GM12878 (cell line): ENCODE measurements around the gene DCLRE1C. TPM values are rescaled to one million over a fixed set of nuclear protein-coding genes. Genes with fewer than 3 reads are reported as not detected.

ENCODE experiments used
- ATAC-seq: fragments of 200-7000 bp; cut with Tn5 transposase; 3 replicates; pipeline ENCODE4 v1.9.1; 2020; ENCODE audit warnings: mild to moderate bottlenecking, moderate library complexity
- BruUV-seq: library from RNA; stranded (reverse); fragments of 400-500 nt; replicated peaks from 2 replicates; lab custom pipeline; 2021; lab: Mats Ljungman, UMichigan
- CTCF ChIA-PET: fragments of 300-600 bp; sonication (Branson Sonifier 250); formaldehyde crosslinking; extraction: SDS; loops from one replicate; lab custom pipeline; 2021; ENCODE audit warnings: inconsistent platforms; lab: Yijun Ruan, JAX
- POLR2A ChIA-PET: fragments of 350-600 bp; formaldehyde crosslinking; extraction: SDS; loops from one replicate; lab custom pipeline; 2021; ENCODE audit warnings: inconsistent platforms; lab: Charles Lee
- RAD21 ChIA-PET: fragments of 300-600 bp; sonication (Branson Sonifier 250); formaldehyde crosslinking; loops from one replicate; lab custom pipeline; 2023; ENCODE audit warnings: antibody characterized with exemption; ENCODE audit not compliant: unreplicated experiment; lab: Charles Lee
- SMC1A ChIA-PET: fragments of 300-600 bp; sonication (Branson Sonifier 250); formaldehyde crosslinking; loops from one replicate; lab custom pipeline; 2023; ENCODE audit not compliant: unreplicated experiment, uncharacterized antibody; lab: Charles Lee
- DNase-seq: peaks from one replicate; pipeline ENCODE4 v3.0.0-alpha.2; 2011; ENCODE audit warnings: low read depth, low spot score
- FAIRE-seq: peaks from 3 replicates; lab custom pipeline; 2011; peaks lifted over from hg19 to GRCh38; lab: Jason Lieb, UNC
- H2AFZ ChIP-seq: 2 replicates; pipeline ENCODE4 v1.6.0; 2011; ENCODE audit warnings: low read depth, low read length, control low read depth; ENCODE audit not compliant: control insufficient read depth
- H3K27ac ChIP-seq: 2 replicates; pipeline ENCODE4 v1.5.1; 2011; ENCODE audit warnings: control low read depth; ENCODE audit not compliant: control insufficient read depth, insufficient read depth
- H3K27me3 ChIP-seq, 2 experiments: replicated peaks in 1 of 2; 2 replicates each; pipeline versions ENCODE4 v1.6.0 to v1.6.1; 2011; ENCODE audit warnings: low read length in 1 of 2; ENCODE audit not compliant: control insufficient read depth in 2 of 2, insufficient read depth in 2 of 2
- H3K36me3 ChIP-seq, 2 experiments: 2 replicates each; pipeline ENCODE4 v1.5.1; 2011; ENCODE audit warnings: low read length in 1 of 2; ENCODE audit not compliant: control insufficient read depth in 2 of 2, insufficient read depth in 2 of 2
- H3K4me1 ChIP-seq: 2 replicates; pipeline ENCODE4 v1.6.1; 2011; ENCODE audit warnings: mild to moderate bottlenecking, low read length, moderate library complexity, mixed read lengths; ENCODE audit not compliant: control insufficient read depth, insufficient read depth
- H3K4me2 ChIP-seq: 2 replicates; pipeline ENCODE4 v1.6.0; 2011; ENCODE audit warnings: control low read depth; ENCODE audit not compliant: control insufficient read depth, insufficient read depth
- H3K4me3 ChIP-seq: fragments of 200-600 bp; sonication (generic); 2 replicates; pipeline ENCODE4 v1.5.1; 2016
- H3K79me2 ChIP-seq: 2 replicates; pipeline ENCODE4 v1.6.0; 2011; ENCODE audit warnings: low read length; ENCODE audit not compliant: control insufficient read depth, insufficient read depth
- H3K9ac ChIP-seq: 2 replicates; pipeline ENCODE4 v1.8.0; 2011; ENCODE audit warnings: low read length, control low read depth, mixed read lengths; ENCODE audit not compliant: control insufficient read depth, insufficient read depth
- H3K9me3 ChIP-seq: replicated peaks from 3 replicates; pipeline ENCODE4 v1.5.1; 2011; ENCODE audit warnings: mild to moderate bottlenecking, low read length; ENCODE audit not compliant: control insufficient read depth, insufficient read depth
- H4K20me1 ChIP-seq: 2 replicates; pipeline ENCODE4 v1.6.0; 2011; ENCODE audit not compliant: control insufficient read depth, insufficient read depth
- ATF7 ChIP-seq: fragments of 450-650 bp; IDR thresholded peaks from 2 replicates; pipeline ENCODE4 v1.6.1; 2016; ENCODE audit warnings: low read depth, mild to moderate bottlenecking
- BACH1 ChIP-seq: fragments of 450-650 bp; IDR thresholded peaks from 2 replicates; pipeline ENCODE4 v1.6.1; 2017; ENCODE audit warnings: mild to moderate bottlenecking, borderline replicate concordance
- CBX3 ChIP-seq: fragments of 200-600 bp; sonication (generic); IDR thresholded peaks from 2 replicates; pipeline ENCODE4 v1.6.1; 2016; ENCODE audit warnings: low read depth, borderline replicate concordance
- ESRRA ChIP-seq: IDR thresholded peaks from 2 replicates; pipeline ENCODE4 v1.6.1; 2012; ENCODE audit warnings: mild to moderate bottlenecking, low read length, improper control_type of control experiment
- FOXM1 ChIP-seq: IDR thresholded peaks from 2 replicates; pipeline ENCODE4 v1.6.1; 2012; ENCODE audit warnings: low read depth, mild to moderate bottlenecking, inconsistent platforms, low read length, moderate library complexity
- JUNB ChIP-seq: IDR thresholded peaks from 2 replicates; pipeline ENCODE4 v1.6.1; 2016; ENCODE audit warnings: antibody characterized with exemption, mild to moderate bottlenecking
- NBN ChIP-seq: fragments of 450-650 bp; IDR thresholded peaks from 2 replicates; pipeline ENCODE4 v1.6.1; 2016
- NFXL1 ChIP-seq: fragments of 450-650 bp; IDR thresholded peaks from 2 replicates; pipeline ENCODE4 v1.6.1; 2017; ENCODE audit warnings: antibody characterized with exemption, mild to moderate bottlenecking, borderline replicate concordance
- NFYA ChIP-seq: IDR thresholded peaks from 2 replicates; pipeline ENCODE4 v1.6.1; 2011; ENCODE audit warnings: low read depth, mild to moderate bottlenecking, low read length, improper control_type of control experiment, borderline replicate concordance
- POU2F2 ChIP-seq: IDR thresholded peaks from 3 replicates; pipeline ENCODE4 v1.6.1; 2011; ENCODE audit warnings: low read depth, mild to moderate bottlenecking, low read length, borderline replicate concordance
- RUNX3 ChIP-seq: IDR thresholded peaks from 2 replicates; pipeline ENCODE4 v1.6.1; 2012; ENCODE audit warnings: low read length, inconsistent platforms
- ZNF207 ChIP-seq: fragments of 450-650 bp; IDR thresholded peaks from 2 replicates; pipeline ENCODE4 v1.6.1; 2014; ENCODE audit warnings: antibody characterized with exemption, mild to moderate bottlenecking, borderline replicate concordance
- WGBS: methylation state at CpG from one replicate; pipeline ENCODE4 v1.1.6; 2016; ENCODE audit warnings: low lambda C conversion rate; ENCODE audit not compliant: insufficient replicate concordance, insufficient coverage; ENCODE audit errors: missing lambda C conversion rate; 5-methylcytosine and 5-hydroxymethylcytosine counted together
- in situ Hi-C: fragments of 300-500 bp; cut with MboI; formaldehyde crosslinking; loops from 9 replicates; pipeline ENCODE4 v1.14.3; 2018; ENCODE audit warnings: mixed read lengths
- intact Hi-C: fragments of 100-400 bp; cut with micrococcal nuclease; formaldehyde crosslinking; loops from one replicate; pipeline ENCODE4 v1.14.2; 2022; ENCODE audit not compliant: unreplicated experiment
- polyA plus RNA-seq, 11 experiments: library from polyadenylated mRNA; depleted of rRNA in 4 of 11; unstranded in 6 of 11; stranded (reverse) in 5 of 11; fragments of >200 nt; fragmentation: Nextera tagmentation in 4 of 11; fragmentation: Illumina TruSeq in 1 of 11; extraction: Ambion mirVana in 4 of 11; extraction: Trizol in 1 of 11; gene quantifications; 1 replicate in 1 of 11; 2 replicates in 10 of 11; pipeline versions ENCODE4 v1.2.1 to v1.2.3, GENCODE V29; 2011 to 2016; ENCODE audit warnings: inconsistent platforms in 2 of 11, missing spikeins in 2 of 11, low read depth in 1 of 11
- total RNA-seq, 4 experiments: library from RNA; depleted of rRNA in 3 of 4; stranded (reverse); fragments of >200 nt in 3 of 4; fragmentation: Illumina TruSeq in 1 of 4; extraction: Trizol in 1 of 4; gene quantifications; 2 replicates each; pipeline versions ENCODE4 v1.2.1 to v1.2.3, GENCODE V29; 2013 to 2021
- TF ChIP-seq, protein P1 (sequence below): fragments of 450-650 bp; IDR thresholded peaks from 2 replicates; pipeline ENCODE4 v1.6.1; 2018; ENCODE audit warnings: borderline replicate concordance, mild to moderate bottlenecking; ENCODE audit not compliant: partially characterized antibody
- TF ChIP-seq, protein P2 (sequence below): fragments of 450-650 bp; IDR thresholded peaks from 2 replicates; pipeline ENCODE4 v1.6.1; 2016; ENCODE audit warnings: mild to moderate bottlenecking, moderate library complexity, borderline replicate concordance
- TF ChIP-seq, protein P3 (sequence below): fragments of 450-650 bp; IDR thresholded peaks from 2 replicates; pipeline ENCODE4 v1.6.1; 2014; ENCODE audit warnings: mild to moderate bottlenecking

DCLRE1C gene
- total and polyA plus RNA-seq, 10 of the 15 experiments (the other 5 are each of a cell fraction or from before 2014, with no cell fraction given) = 15.7 to 43.4 (median 26.0) TPM

DNA sequence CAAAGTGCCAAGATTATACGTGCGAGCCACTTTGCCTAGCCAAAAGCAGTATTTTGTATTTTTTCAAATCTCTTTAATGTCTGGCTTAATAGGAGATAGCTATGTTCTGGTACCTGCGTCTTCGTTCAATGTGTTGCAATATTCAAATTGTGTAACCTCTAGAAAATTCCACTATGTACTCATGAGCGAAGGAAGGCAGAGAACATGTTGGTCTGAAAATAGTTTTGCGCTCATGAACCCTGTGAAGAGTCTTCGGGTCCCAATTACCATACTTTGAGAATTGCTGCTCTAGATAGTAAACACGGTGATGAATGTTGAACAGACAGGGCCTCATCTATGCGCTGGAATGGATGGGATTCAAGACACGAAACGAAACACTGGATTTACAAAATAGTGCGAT, 78.0 kb downstream of the DCLRE1C start (continued):
- TF ChIP-seq, protein P1, sequence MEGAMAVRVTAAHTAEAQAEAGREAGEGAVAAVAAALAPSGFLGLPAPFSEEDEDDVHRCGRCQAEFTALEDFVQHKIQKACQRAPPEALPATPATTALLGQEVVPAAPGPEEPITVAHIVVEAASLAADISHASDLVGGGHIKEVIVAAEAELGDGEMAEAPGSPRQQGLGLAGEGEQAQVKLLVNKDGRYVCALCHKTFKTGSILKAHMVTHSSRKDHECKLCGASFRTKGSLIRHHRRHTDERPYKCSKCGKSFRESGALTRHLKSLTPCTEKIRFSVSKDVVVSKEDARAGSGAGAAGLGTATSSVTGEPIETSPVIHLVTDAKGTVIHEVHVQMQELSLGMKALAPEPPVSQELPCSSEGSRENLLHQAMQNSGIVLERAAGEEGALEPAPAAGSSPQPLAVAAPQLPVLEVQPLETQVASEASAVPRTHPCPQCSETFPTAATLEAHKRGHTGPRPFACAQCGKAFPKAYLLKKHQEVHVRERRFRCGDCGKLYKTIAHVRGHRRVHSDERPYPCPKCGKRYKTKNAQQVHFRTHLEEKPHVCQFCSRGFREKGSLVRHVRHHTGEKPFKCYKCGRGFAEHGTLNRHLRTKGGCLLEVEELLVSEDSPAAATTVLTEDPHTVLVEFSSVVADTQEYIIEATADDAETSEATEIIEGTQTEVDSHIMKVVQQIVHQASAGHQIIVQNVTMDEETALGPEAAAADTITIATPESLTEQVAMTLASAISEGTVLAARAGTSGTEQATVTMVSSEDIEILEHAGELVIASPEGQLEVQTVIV = no peak
- no peak for TF ChIP-seq FOXM1
- TF ChIP-seq CBX3 = no peak
- TF ChIP-seq ZNF207 = no peak
- no peak for TF ChIP-seq POU2F2
- TF ChIP-seq NFXL1 = no peak
- TF ChIP-seq NFYA = no peak
- no peak for TF ChIP-seq NBN
- no peak for TF ChIP-seq BACH1
- TF ChIP-seq, all 136 proteins: peak for 0

DNA sequence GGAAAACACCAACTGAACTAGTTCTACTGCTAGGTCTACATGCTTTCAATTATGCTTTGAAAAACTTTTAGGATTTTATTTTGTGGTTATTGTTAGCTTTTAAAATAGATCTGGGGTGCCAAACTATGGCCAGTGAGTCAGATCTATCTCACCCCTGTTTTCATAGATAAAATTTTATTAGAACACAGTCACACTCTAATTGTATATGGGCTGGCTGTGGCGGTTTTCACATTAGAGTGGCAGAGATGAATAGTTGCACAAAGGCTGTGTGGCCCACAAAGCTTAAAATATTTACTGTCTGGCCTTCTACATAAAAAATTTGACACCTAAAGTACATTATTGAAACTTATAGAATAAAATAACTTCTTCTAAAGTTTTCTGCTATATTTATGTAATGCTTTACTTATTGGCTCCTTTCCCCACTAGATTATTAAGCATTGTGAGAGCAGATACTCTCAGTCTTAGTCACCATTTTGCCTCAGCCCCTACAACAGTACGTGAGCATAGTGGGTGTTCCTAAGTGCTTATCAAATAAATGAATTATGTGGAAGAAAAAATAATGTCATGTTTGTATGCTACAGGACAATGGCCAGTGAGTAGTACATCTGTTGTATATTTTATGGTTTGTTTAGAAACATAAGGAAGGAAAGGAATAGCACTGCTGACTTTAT, 80.7 kb downstream of the DCLRE1C start:
- H3K4me3 ChIP-seq = no peak overlapping the region
- peaks cover 0 to 8% of the 10 kb centered on the region in 2 experiments; a peak in 1 of 4 replicates for H3K36me3 ChIP-seq
- POLR2A ChIA-PET = interaction anchor here (0.6 to 2.2 kb wide), 3 partner anchors 35 to 284 kb away, joined by 3 to 6 read pairs (median 5); partner anchors contain the start of genes CDNF, DCLRE1C, HSPA14 and MSANTD7
- intact Hi-C loops (no loop called here), in situ Hi-C loops (no loop called here)
- H3K4me1 ChIP-seq = peaks cover 3% of the 10 kb centered on the region
- no peaks in the 10 kb centered on the region for H4K20me1 ChIP-seq
- peak overlapping the region; percentile 44; the same call in 1 of the 2 replicates for H3K27ac ChIP-seq
- H3K79me2 ChIP-seq = peaks cover 19% of the 10 kb centered on the region
- 50% methylated on average over 2 of the region's 2 CpGs for WGBS
- no peaks in the 10 kb centered on the region for H3K9me3 ChIP-seq
- FAIRE-seq (peak; percentile 68), DNase-seq (no peak), ATAC-seq (peak; percentile 76)
- CTCF ChIA-PET = interaction anchor here (1.4 to 1.7 kb wide), 4 partner anchors 50 to 336 kb away, joined by 3 to 5 read pairs (median 4); partner anchors contain the start of gene DCLRE1C
- no TSS peak for BruUV-seq
- SMC1A ChIA-PET = interaction anchor here (0.9 to 2.6 kb wide), 7 partner anchors 10 to 263 kb away, joined by 3 to 14 read pairs (median 4); partner anchors contain the start of genes CDNF, HSPA14 and MSANTD7
- H2AFZ ChIP-seq = no peak overlapping the region
- H3K9ac ChIP-seq = no peak overlapping the region
- H3K27me3 ChIP-seq = no peaks in the 10 kb centered on the region
- peak overlapping the region; percentile 4; the same call in 1 of the 2 replicates for H3K4me2 ChIP-seq
- RAD21 ChIA-PET = interaction anchor here (0.6 to 1.5 kb wide), 2 partner anchors 36 to 78 kb away, joined by 3 to 8 read pairs; partner anchors contain the start of genes CDNF, HSPA14 and MSANTD7
- TF ChIP-seq, protein P2, sequence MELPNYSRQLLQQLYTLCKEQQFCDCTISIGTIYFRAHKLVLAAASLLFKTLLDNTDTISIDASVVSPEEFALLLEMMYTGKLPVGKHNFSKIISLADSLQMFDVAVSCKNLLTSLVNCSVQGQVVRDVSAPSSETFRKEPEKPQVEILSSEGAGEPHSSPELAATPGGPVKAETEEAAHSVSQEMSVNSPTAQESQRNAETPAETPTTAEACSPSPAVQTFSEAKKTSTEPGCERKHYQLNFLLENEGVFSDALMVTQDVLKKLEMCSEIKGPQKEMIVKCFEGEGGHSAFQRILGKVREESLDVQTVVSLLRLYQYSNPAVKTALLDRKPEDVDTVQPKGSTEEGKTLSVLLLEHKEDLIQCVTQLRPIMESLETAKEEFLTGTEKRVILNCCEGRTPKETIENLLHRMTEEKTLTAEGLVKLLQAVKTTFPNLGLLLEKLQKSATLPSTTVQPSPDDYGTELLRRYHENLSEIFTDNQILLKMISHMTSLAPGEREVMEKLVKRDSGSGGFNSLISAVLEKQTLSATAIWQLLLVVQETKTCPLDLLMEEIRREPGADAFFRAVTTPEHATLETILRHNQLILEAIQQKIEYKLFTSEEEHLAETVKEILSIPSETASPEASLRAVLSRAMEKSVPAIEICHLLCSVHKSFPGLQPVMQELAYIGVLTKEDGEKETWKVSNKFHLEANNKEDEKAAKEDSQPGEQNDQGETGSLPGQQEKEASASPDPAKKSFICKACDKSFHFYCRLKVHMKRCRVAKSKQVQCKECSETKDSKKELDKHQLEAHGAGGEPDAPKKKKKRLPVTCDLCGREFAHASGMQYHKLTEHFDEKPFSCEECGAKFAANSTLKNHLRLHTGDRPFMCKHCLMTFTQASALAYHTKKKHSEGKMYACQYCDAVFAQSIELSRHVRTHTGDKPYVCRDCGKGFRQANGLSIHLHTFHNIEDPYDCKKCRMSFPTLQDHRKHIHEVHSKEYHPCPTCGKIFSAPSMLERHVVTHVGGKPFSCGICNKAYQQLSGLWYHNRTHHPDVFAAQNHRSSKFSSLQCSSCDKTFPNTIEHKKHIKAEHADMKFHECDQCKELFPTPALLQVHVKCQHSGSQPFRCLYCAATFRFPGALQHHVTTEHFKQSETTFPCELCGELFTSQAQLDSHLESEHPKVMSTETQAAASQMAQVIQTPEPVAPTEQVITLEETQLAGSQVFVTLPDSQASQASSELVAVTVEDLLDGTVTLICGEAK = peak; percentile 57; the same call in 1 of the 2 replicates
- TF ChIP-seq JUNB = peak; percentile 88
- peak; percentile 39; the same call in 1 of the 2 replicates for TF ChIP-seq ATF7
- peak; percentile 28; the same call in 1 of the 2 replicates for TF ChIP-seq RUNX3
- TF ChIP-seq, protein P3, sequence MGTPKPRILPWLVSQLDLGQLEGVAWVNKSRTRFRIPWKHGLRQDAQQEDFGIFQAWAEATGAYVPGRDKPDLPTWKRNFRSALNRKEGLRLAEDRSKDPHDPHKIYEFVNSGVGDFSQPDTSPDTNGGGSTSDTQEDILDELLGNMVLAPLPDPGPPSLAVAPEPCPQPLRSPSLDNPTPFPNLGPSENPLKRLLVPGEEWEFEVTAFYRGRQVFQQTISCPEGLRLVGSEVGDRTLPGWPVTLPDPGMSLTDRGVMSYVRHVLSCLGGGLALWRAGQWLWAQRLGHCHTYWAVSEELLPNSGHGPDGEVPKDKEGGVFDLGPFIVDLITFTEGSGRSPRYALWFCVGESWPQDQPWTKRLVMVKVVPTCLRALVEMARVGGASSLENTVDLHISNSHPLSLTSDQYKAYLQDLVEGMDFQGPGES = no peak
- no peak for TF ChIP-seq ESRRA
